ENCODE data around the gene CFAP46.

CFAP46 gene

GRCh38 chr10:132850896-132851295 lies 91.5 kb downstream of the CFAP46 start:
- H3K9ac ChIP-seq (ENCODE audit: low read length) = no peak overlapping the region
- H3K4me3 ChIP-seq (ENCODE audit: low read depth in 1 of 2, low read length in 2 of 2) = no peak overlapping the region
- H3K36me3 ChIP-seq (ENCODE audit: insufficient read depth, low read length) = no peaks in the 10 kb centered on the region
- no peaks in the 10 kb centered on the region for H3K9me3 ChIP-seq (ENCODE audit: low read length)
- no peaks in the 10 kb centered on the region for H3K4me1 ChIP-seq (ENCODE audit: insufficient read depth, low read length)
- H3K27ac ChIP-seq (ENCODE audit: low read depth, low read length) = no peak overlapping the region
- peaks cover 0 to 16% of the 10 kb centered on the region in 2 donors for H3K27me3 ChIP-seq (ENCODE audit: control insufficient read depth in 1 of 2, insufficient read depth in 2 of 2, low read length in 2 of 2)

- H3K9me3 ChIP-seq (ENCODE audit: low read length) = no peaks in the 10 kb centered on the region
- H3K4me1 ChIP-seq (ENCODE audit: insufficient read depth, low read length) = no peaks in the 10 kb centered on the region
- peaks cover 0 to 20% of the 10 kb centered on the region in 2 donors for H3K27me3 ChIP-seq (ENCODE audit: control insufficient read depth in 1 of 2, insufficient read depth in 2 of 2, low read length in 2 of 2)
- no peak overlapping the region for H3K9ac ChIP-seq (ENCODE audit: low read length)
- H3K27ac ChIP-seq (ENCODE audit: low read depth, low read length) = no peak overlapping the region
- H3K36me3 ChIP-seq (ENCODE audit: insufficient read depth, low read length) = no peaks in the 10 kb centered on the region
- H3K4me3 ChIP-seq (ENCODE audit: low read depth in 1 of 2, low read length in 2 of 2) = no peak overlapping the region
Measured at GRCh38 chr10:132850246-132850645, 92.1 kb downstream of the CFAP46 start.

GRCh38 chr10:132849546-132850031 lies 92.8 kb downstream of the CFAP46 start:
- H3K36me3 ChIP-seq (ENCODE audit: insufficient read depth, low read length) = no peaks in the 10 kb centered on the region
- no peaks in the 10 kb centered on the region for H3K9me3 ChIP-seq (ENCODE audit: low read length)
- H3K4me3 ChIP-seq (ENCODE audit: low read depth in 1 of 2, low read length in 2 of 2) = no peak overlapping the region
- peaks cover 0 to 20% of the 10 kb centered on the region in 2 donors for H3K27me3 ChIP-seq (ENCODE audit: control insufficient read depth in 1 of 2, insufficient read depth in 2 of 2, low read length in 2 of 2)
- H3K9ac ChIP-seq (ENCODE audit: low read length) = no peak overlapping the region
- no peak overlapping the region for H3K27ac ChIP-seq (ENCODE audit: low read depth, low read length)
- H3K4me1 ChIP-seq (ENCODE audit: insufficient read depth, low read length) = no peaks in the 10 kb centered on the region

GRCh38 chr10:132848951-132849545 lies 93.3 kb downstream of the CFAP46 start:
- no peak overlapping the region for H3K4me3 ChIP-seq (ENCODE audit: low read depth in 1 of 2, low read length in 2 of 2)
- no peak overlapping the region for H3K9ac ChIP-seq (ENCODE audit: low read length)
- H3K27ac ChIP-seq (ENCODE audit: low read depth, low read length) = no peak overlapping the region
- no peaks in the 10 kb centered on the region for H3K9me3 ChIP-seq (ENCODE audit: low read length)
- H3K36me3 ChIP-seq (ENCODE audit: insufficient read depth, low read length) = no peaks in the 10 kb centered on the region
- no peaks in the 10 kb centered on the region for H3K4me1 ChIP-seq (ENCODE audit: insufficient read depth, low read length)
- peaks cover 0 to 20% of the 10 kb centered on the region in 2 donors for H3K27me3 ChIP-seq (ENCODE audit: control insufficient read depth in 1 of 2, insufficient read depth in 2 of 2, low read length in 2 of 2)

- no peak overlapping the region for H3K27ac ChIP-seq (ENCODE audit: low read depth, low read length)
- H3K36me3 ChIP-seq (ENCODE audit: insufficient read depth, low read length) = no peaks in the 10 kb centered on the region
- no peaks in the 10 kb centered on the region for H3K4me1 ChIP-seq (ENCODE audit: insufficient read depth, low read length)
- peaks cover 0 to 20% of the 10 kb centered on the region in 2 donors for H3K27me3 ChIP-seq (ENCODE audit: control insufficient read depth in 1 of 2, insufficient read depth in 2 of 2, low read length in 2 of 2)
- H3K4me3 ChIP-seq (ENCODE audit: low read depth in 1 of 2, low read length in 2 of 2) = no peak overlapping the region
- H3K9me3 ChIP-seq (ENCODE audit: low read length) = no peaks in the 10 kb centered on the region
- H3K9ac ChIP-seq (ENCODE audit: low read length) = no peak overlapping the region
Measured at GRCh38 chr10:132848291-132848701, 94.1 kb downstream of the CFAP46 start.

GRCh38 chr10:132847856-132848255 lies 94.5 kb downstream of the CFAP46 start:
- Histone ChIP-seq H3K9me3 (ENCODE audit: low read length) (no peaks in the 10 kb centered on the region), H3K9ac (ENCODE audit: low read length) (no peak overlapping the region), H3K27me3 (ENCODE audit: control insufficient read depth in 1 of 2, insufficient read depth in 2 of 2, low read length in 2 of 2) (peaks cover 0 to 20% of the 10 kb centered on the region in 2 donors), H3K27ac (ENCODE audit: low read depth, low read length) (no peak overlapping the region), H3K4me3 (ENCODE audit: low read depth in 1 of 2, low read length in 2 of 2) (no peak overlapping the region), H3K36me3 (ENCODE audit: insufficient read depth, low read length) (no peaks in the 10 kb centered on the region), H3K4me1 (ENCODE audit: insufficient read depth, low read length) (no peaks in the 10 kb centered on the region)

- Histone ChIP-seq H3K4me1 (ENCODE audit: insufficient read depth, low read length) (no peaks in the 10 kb centered on the region), H3K27me3 (ENCODE audit: control insufficient read depth in 1 of 2, insufficient read depth in 2 of 2, low read length in 2 of 2) (peaks cover 0 to 20% of the 10 kb centered on the region in 2 donors), H3K27ac (ENCODE audit: low read depth, low read length) (no peak overlapping the region)
Measured at GRCh38 chr10:132847416-132847777, 95.0 kb downstream of the CFAP46 start.

GRCh38 chr10:132846631-132847415 lies 95.5 kb downstream of the CFAP46 start:
- H3K4me3 ChIP-seq (ENCODE audit: low read depth in 1 of 2, low read length in 2 of 2) = no peak overlapping the region
- peaks cover 0 to 20% of the 10 kb centered on the region in 2 donors for H3K27me3 ChIP-seq (ENCODE audit: control insufficient read depth in 1 of 2, insufficient read depth in 2 of 2, low read length in 2 of 2)
- no peaks in the 10 kb centered on the region for H3K4me1 ChIP-seq (ENCODE audit: insufficient read depth, low read length)
- no peaks in the 10 kb centered on the region for H3K36me3 ChIP-seq (ENCODE audit: insufficient read depth, low read length)
- peaks cover 9% of the 10 kb centered on the region for H3K9me3 ChIP-seq (ENCODE audit: low read length)
- H3K9ac ChIP-seq (ENCODE audit: low read length) = no peak overlapping the region
- H3K27ac ChIP-seq (ENCODE audit: low read depth, low read length) = no peak overlapping the region

More at GRCh38 chr10:132847416-132847777, 95.0 kb downstream of the CFAP46 start:
- Histone ChIP-seq H3K9me3 (ENCODE audit: low read length) (peaks cover 3% of the 10 kb centered on the region), H3K36me3 (ENCODE audit: insufficient read depth, low read length) (no peaks in the 10 kb centered on the region), H3K4me3 (ENCODE audit: low read depth in 1 of 2, low read length in 2 of 2) (no peak overlapping the region), H3K9ac (ENCODE audit: low read length) (no peak overlapping the region)

GRCh38 chr10:132845780-132846595 lies 96.4 kb downstream of the CFAP46 start:
- H3K36me3 ChIP-seq (ENCODE audit: insufficient read depth, low read length) = no peaks in the 10 kb centered on the region
- no peak overlapping the region for H3K9ac ChIP-seq (ENCODE audit: low read length)
- no peak overlapping the region for H3K4me3 ChIP-seq (ENCODE audit: low read depth in 1 of 2, low read length in 2 of 2)
- H3K27me3 ChIP-seq (ENCODE audit: control insufficient read depth in 1 of 2, insufficient read depth in 2 of 2, low read length in 2 of 2) = peaks cover 0 to 20% of the 10 kb centered on the region in 2 donors
- H3K4me1 ChIP-seq (ENCODE audit: insufficient read depth, low read length) = no peaks in the 10 kb centered on the region
- no peak overlapping the region for H3K27ac ChIP-seq (ENCODE audit: low read depth, low read length)
- H3K9me3 ChIP-seq (ENCODE audit: low read length) = peaks cover 11% of the 10 kb centered on the region

GRCh38 chr10:132845041-132845551 lies 97.3 kb downstream of the CFAP46 start:
- no peak overlapping the region for H3K9ac ChIP-seq (ENCODE audit: low read length)
- peaks cover 11% of the 10 kb centered on the region for H3K9me3 ChIP-seq (ENCODE audit: low read length)
- no peaks in the 10 kb centered on the region for H3K36me3 ChIP-seq (ENCODE audit: insufficient read depth, low read length)
- H3K4me1 ChIP-seq (ENCODE audit: insufficient read depth, low read length) = no peaks in the 10 kb centered on the region
- no peak overlapping the region for H3K27ac ChIP-seq (ENCODE audit: low read depth, low read length)
- H3K4me3 ChIP-seq (ENCODE audit: low read depth in 1 of 2, low read length in 2 of 2) = no peak overlapping the region
- peaks cover 0 to 20% of the 10 kb centered on the region in 2 donors for H3K27me3 ChIP-seq (ENCODE audit: control insufficient read depth in 1 of 2, insufficient read depth in 2 of 2, low read length in 2 of 2)
